HL-60 (cell line): ENCODE data around the gene DIP2C.

Source experiments
- DNase-seq, 2 experiments: peaks; one replicate each; pipeline ENCODE4 v3.0.0-alpha.2; 2010 to 2020; ENCODE audit warnings: low read depth in 1 of 2, low spot score in 1 of 2
- H3K27ac ChIP-seq: fragments of 250-450 bp; sonication (Bioruptor Pico); replicated peaks from 2 replicates; pipeline ENCODE4 v1.5.1; 2020; ENCODE audit warnings: mild to moderate bottlenecking, moderate library complexity
- H3K27me3 ChIP-seq: fragments of 250-450 bp; sonication (Bioruptor Pico); 2 replicates; pipeline ENCODE4 v1.5.1; 2021; ENCODE audit warnings: mild to moderate bottlenecking, moderate library complexity; ENCODE audit not compliant: insufficient read depth, poor library complexity, severe bottlenecking
- H3K4me3 ChIP-seq: replicated peaks from 2 replicates; pipeline ENCODE4 v1.5.1; 2011; ENCODE audit warnings: mild to moderate bottlenecking, control low read depth, low read length; ENCODE audit not compliant: insufficient read depth
- GABPA ChIP-seq: IDR thresholded peaks from 2 replicates; pipeline ENCODE4 v1.6.1; 2012; ENCODE audit warnings: low read depth
- POLR2AphosphoS5 ChIP-seq: IDR thresholded peaks from 2 replicates; pipeline ENCODE4 v1.6.1; 2012; ENCODE audit warnings: low read depth
- SPI1 ChIP-seq: IDR thresholded peaks from 2 replicates; pipeline ENCODE4 v1.6.1; 2012; ENCODE audit warnings: low read depth, mild to moderate bottlenecking, borderline replicate concordance
- TF ChIP-seq, protein P1 (sequence below): IDR thresholded peaks from 2 replicates; pipeline ENCODE4 v1.6.1; 2012; ENCODE audit warnings: low read depth; ENCODE audit not compliant: insufficient replicate concordance
- TF ChIP-seq, protein P2 (sequence below): IDR thresholded peaks from one replicate; pipeline ENCODE4 v1.5.1; 2011; ENCODE audit warnings: low read length, control low read depth, inconsistent platforms; ENCODE audit not compliant: insufficient read depth

Gene DIP2C

DNA sequence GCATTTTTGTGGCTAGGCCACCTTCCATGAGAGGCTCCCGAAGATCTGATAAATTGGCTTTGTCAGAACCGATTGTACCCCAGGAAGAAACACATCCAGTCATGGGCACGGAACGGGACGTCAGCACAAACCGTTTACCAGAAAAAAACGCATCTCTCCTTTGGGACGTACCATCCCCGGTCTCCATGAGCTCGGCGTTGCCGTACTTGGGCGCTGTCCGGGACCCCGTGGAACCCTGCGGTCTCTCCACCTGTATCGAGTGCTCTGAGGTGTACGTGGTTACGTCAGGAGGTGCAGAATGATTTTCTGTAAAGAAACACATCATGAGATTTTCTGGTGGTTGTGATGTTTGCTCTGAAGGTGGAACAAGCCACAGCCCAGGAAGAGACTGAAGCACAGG is 270.6 kb downstream of the DIP2C start:
- TF ChIP-seq GABPA (no peak), POLR2AphosphoS5 (no peak), SPI1 (no peak)
- TF ChIP-seq, protein P1, sequence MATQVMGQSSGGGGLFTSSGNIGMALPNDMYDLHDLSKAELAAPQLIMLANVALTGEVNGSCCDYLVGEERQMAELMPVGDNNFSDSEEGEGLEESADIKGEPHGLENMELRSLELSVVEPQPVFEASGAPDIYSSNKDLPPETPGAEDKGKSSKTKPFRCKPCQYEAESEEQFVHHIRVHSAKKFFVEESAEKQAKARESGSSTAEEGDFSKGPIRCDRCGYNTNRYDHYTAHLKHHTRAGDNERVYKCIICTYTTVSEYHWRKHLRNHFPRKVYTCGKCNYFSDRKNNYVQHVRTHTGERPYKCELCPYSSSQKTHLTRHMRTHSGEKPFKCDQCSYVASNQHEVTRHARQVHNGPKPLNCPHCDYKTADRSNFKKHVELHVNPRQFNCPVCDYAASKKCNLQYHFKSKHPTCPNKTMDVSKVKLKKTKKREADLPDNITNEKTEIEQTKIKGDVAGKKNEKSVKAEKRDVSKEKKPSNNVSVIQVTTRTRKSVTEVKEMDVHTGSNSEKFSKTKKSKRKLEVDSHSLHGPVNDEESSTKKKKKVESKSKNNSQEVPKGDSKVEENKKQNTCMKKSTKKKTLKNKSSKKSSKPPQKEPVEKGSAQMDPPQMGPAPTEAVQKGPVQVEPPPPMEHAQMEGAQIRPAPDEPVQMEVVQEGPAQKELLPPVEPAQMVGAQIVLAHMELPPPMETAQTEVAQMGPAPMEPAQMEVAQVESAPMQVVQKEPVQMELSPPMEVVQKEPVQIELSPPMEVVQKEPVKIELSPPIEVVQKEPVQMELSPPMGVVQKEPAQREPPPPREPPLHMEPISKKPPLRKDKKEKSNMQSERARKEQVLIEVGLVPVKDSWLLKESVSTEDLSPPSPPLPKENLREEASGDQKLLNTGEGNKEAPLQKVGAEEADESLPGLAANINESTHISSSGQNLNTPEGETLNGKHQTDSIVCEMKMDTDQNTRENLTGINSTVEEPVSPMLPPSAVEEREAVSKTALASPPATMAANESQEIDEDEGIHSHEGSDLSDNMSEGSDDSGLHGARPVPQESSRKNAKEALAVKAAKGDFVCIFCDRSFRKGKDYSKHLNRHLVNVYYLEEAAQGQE = no peak
- TF ChIP-seq, protein P2, sequence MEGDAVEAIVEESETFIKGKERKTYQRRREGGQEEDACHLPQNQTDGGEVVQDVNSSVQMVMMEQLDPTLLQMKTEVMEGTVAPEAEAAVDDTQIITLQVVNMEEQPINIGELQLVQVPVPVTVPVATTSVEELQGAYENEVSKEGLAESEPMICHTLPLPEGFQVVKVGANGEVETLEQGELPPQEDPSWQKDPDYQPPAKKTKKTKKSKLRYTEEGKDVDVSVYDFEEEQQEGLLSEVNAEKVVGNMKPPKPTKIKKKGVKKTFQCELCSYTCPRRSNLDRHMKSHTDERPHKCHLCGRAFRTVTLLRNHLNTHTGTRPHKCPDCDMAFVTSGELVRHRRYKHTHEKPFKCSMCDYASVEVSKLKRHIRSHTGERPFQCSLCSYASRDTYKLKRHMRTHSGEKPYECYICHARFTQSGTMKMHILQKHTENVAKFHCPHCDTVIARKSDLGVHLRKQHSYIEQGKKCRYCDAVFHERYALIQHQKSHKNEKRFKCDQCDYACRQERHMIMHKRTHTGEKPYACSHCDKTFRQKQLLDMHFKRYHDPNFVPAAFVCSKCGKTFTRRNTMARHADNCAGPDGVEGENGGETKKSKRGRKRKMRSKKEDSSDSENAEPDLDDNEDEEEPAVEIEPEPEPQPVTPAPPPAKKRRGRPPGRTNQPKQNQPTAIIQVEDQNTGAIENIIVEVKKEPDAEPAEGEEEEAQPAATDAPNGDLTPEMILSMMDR = no peak
- no peaks in the 10 kb centered on the region for H3K27me3 ChIP-seq
- no peak overlapping the region for H3K27ac ChIP-seq
- H3K4me3 ChIP-seq = no peak overlapping the region
- no peak for DNase-seq

DNA sequence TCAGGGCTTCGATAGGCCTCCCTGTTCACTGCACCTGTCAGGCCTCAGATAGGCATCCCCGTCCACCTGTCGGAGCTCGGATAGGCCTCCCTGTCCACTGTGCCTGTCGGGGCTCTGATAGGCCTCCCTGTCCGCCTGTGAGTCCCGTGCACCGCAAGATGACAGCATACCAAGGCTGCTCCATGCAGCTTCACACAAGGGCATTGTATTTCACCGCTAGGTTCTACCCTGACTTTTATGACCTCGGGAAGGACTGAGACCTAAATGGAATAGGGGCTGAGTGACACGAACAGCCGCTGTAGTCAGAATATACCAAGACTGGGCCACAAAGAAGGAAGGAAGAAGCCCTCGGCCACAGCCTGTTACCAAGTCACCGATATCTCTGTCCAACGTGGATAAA is 271.2 kb downstream of the DIP2C start:
- Histone ChIP-seq H3K4me3 (no peak overlapping the region), H3K27ac (no peak overlapping the region), H3K27me3 (no peaks in the 10 kb centered on the region)
- no peak for DNase-seq
- no peak for TF ChIP-seq SPI1
- TF ChIP-seq, protein P2 = no peak
- TF ChIP-seq, protein P1 = no peak
- no peak for TF ChIP-seq GABPA
- TF ChIP-seq POLR2AphosphoS5 = no peak

DNA sequence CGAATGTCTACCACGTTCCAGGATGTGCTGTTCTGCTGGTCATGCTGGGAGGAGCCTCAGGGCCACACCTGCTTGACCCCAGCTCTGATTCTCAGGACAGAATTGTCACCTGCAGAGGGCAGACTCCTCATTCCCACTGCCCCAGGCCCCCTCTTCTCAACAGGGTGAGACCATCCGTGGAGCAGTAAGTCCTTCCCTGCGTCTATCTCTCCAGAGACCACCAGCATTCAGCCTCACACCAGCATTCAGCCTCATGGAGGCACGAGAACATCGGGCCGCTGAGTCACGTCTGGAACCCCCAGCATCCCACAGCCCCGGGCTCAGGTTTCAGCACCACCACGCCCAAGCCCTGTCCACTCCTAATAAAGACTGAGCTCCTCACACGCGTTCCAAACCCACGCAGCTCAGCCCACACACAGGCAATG is 273.4 kb downstream of the DIP2C start:
- TF ChIP-seq GABPA = no peak
- TF ChIP-seq, protein P2 = no peak
- no peak for TF ChIP-seq SPI1
- TF ChIP-seq, protein P1 = no peak
- TF ChIP-seq POLR2AphosphoS5 = no peak
- no peak for DNase-seq
- H3K27ac ChIP-seq = no peak overlapping the region
- H3K4me3 ChIP-seq = no peak overlapping the region
- H3K27me3 ChIP-seq = no peaks in the 10 kb centered on the region
